Left ventricle myocardium inferior (tissue), 1 donor: Measurements from ENCODE around the gene UBE2E2. TPM values are rescaled to one million over a fixed set of nuclear protein-coding genes. Genes with fewer than 3 reads are reported as not detected.

Source experiments
- DNase-seq: peaks from one replicate; pipeline ENCODE4 v3.0.0-alpha.2; 2020
- H3K27ac ChIP-seq: fragments of 200-600 bp; replicated peaks from 2 replicates; pipeline ENCODE4 v1.8.0; 2021
- H3K27me3 ChIP-seq: fragments of 200-600 bp; 2 replicates; pipeline ENCODE4 v1.8.0; 2021; ENCODE audit warnings: low read depth
- H3K36me3 ChIP-seq: fragments of 200-600 bp; 2 replicates; pipeline ENCODE4 v1.8.0; 2021
- H3K4me1 ChIP-seq: fragments of 200-600 bp; 2 replicates; pipeline ENCODE4 v1.8.0; 2021
- H3K4me3 ChIP-seq: fragments of 200-600 bp; 2 replicates; pipeline ENCODE4 v1.8.0; 2021; ENCODE audit warnings: mild to moderate bottlenecking, moderate library complexity
- H3K9me3 ChIP-seq: fragments of 200-600 bp; replicated peaks from 2 replicates; pipeline ENCODE4 v1.8.0; 2021
- CTCF ChIP-seq: fragments of 200-600 bp; IDR thresholded peaks from 2 replicates; pipeline ENCODE4 v1.8.0; 2021; ENCODE audit warnings: antibody characterized with exemption, mild to moderate bottlenecking, borderline replicate concordance
- intact Hi-C: fragments of 100-400 bp; cut with micrococcal nuclease; formaldehyde crosslinking; loops from one replicate; pipeline ENCODE4 v1.11.0; 2022
- total RNA-seq: library from RNA; stranded (reverse); fragmentation: NEBNext Ultra II Directional; extraction: Animal tissue kit (Norgen Biotek cat#: 25700); gene quantifications from one replicate; pipeline ENCODE4 v1.2.1, GENCODE V29; 2021
- donor health status: DM: no; HTN: yes; CAD: no; lungs with severe emphysema.

Gene UBE2E2
- total RNA-seq, 1 donor from 2014 or later, result 47.2 TPM

- Histone ChIP-seq H3K27ac (no peak overlapping the region), H3K4me3 (no peak overlapping the region), H3K27me3 (no peaks in the 10 kb centered on the region), H3K36me3 (no peaks in the 10 kb centered on the region), H3K9me3 (peaks cover 28% of the 10 kb centered on the region), H3K4me1 (no peaks in the 10 kb centered on the region)
- intact Hi-C loops, result no loop called here
- no peak for DNase-seq
- TF ChIP-seq CTCF, result no peak
Observed at GRCh38 chr3:23475446-23475845, 272.3 kb downstream of the UBE2E2 start.

- H3K27me3 ChIP-seq, result no peaks in the 10 kb centered on the region
- H3K27ac ChIP-seq, result no peak overlapping the region
- H3K36me3 ChIP-seq, result no peaks in the 10 kb centered on the region
- peaks cover 22% of the 10 kb centered on the region for H3K4me1 ChIP-seq
- TF ChIP-seq CTCF, result no peak
- intact Hi-C loops, result no loop called here
- H3K9me3 ChIP-seq, result peaks cover 21% of the 10 kb centered on the region
- H3K4me3 ChIP-seq, result no peak overlapping the region
- no peak for DNase-seq
Observed at GRCh38 chr3:23479026-23479425, 275.9 kb downstream of the UBE2E2 start.

GRCh38 chr3:23479615-23480328 is 276.6 kb downstream of the UBE2E2 start:
- H3K9me3 ChIP-seq, result peaks cover 18% of the 10 kb centered on the region
- no peak for DNase-seq
- TF ChIP-seq CTCF, result no peak

GRCh38 chr3:23480329-23480714 is 277.2 kb downstream of the UBE2E2 start:
- Histone ChIP-seq H3K27me3 (no peaks in the 10 kb centered on the region), H3K4me1 (peaks cover 24% of the 10 kb centered on the region), H3K36me3 (no peaks in the 10 kb centered on the region), H3K27ac (no peak overlapping the region), H3K4me3 (no peak overlapping the region), H3K9me3 (peaks cover 18% of the 10 kb centered on the region)
- intact Hi-C loops, result no loop called here
- no peak for DNase-seq
- no peak for TF ChIP-seq CTCF

More at GRCh38 chr3:23479615-23480328, 276.6 kb downstream of the UBE2E2 start:
- Histone ChIP-seq H3K27ac (no peak overlapping the region), H3K36me3 (no peaks in the 10 kb centered on the region), H3K4me1 (peaks cover 24% of the 10 kb centered on the region), H3K27me3 (no peaks in the 10 kb centered on the region), H3K4me3 (no peak overlapping the region)
- intact Hi-C loops, result no loop called here

GRCh38 chr3:23481011-23481615 is 278.0 kb downstream of the UBE2E2 start:
- intact Hi-C loops, result no loop called here
- no peak for DNase-seq
- Histone ChIP-seq H3K27ac (no peak overlapping the region), H3K27me3 (no peaks in the 10 kb centered on the region), H3K36me3 (no peaks in the 10 kb centered on the region), H3K9me3 (peaks cover 22% of the 10 kb centered on the region), H3K4me3 (no peak overlapping the region), H3K4me1 (peaks cover 24% of the 10 kb centered on the region)
- no peak for TF ChIP-seq CTCF
